NCI-H146 (cell line): ENCODE data around the gene ZNF337.
"Not testable (repeated sequence)": the region's sequence is repeated elsewhere in the genome, so short reads cannot be mapped to it uniquely, and the experiment has no call there.

Experiments used
- DNase-seq: peaks from one replicate; lab custom pipeline; 2025; lab: John Stamatoyannopoulos, UW

ZNF337 gene

GRCh38 chr20:25695532-25696370 lies 902 bp downstream of the ZNF337 start:
- DNase-seq: peak; percentile 40

- no peak for DNase-seq
Measured at GRCh38 chr20:25692499-25692898, 4.2 kb downstream of the ZNF337 start.

DNA sequence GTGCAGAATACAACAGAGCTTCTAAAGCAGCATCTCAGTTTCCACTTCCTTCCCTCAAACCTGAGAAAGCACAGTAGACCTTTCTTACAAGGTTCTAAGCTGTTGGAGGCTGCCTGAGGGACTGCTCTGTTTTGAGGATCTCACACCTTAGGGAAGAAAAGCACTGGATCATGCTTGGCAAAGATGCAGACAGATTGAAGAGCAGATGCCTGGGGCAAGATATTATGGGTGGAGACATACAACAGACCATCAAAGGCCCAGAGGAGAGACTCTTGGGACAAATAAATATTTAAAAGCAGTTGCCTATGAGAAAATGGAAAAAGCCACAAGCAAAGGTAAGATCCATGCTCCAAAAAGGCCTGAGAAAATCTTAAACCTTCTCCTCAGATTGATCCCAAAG lies 6.2 kb downstream of the ZNF337 start:
- no peak for DNase-seq

DNA sequence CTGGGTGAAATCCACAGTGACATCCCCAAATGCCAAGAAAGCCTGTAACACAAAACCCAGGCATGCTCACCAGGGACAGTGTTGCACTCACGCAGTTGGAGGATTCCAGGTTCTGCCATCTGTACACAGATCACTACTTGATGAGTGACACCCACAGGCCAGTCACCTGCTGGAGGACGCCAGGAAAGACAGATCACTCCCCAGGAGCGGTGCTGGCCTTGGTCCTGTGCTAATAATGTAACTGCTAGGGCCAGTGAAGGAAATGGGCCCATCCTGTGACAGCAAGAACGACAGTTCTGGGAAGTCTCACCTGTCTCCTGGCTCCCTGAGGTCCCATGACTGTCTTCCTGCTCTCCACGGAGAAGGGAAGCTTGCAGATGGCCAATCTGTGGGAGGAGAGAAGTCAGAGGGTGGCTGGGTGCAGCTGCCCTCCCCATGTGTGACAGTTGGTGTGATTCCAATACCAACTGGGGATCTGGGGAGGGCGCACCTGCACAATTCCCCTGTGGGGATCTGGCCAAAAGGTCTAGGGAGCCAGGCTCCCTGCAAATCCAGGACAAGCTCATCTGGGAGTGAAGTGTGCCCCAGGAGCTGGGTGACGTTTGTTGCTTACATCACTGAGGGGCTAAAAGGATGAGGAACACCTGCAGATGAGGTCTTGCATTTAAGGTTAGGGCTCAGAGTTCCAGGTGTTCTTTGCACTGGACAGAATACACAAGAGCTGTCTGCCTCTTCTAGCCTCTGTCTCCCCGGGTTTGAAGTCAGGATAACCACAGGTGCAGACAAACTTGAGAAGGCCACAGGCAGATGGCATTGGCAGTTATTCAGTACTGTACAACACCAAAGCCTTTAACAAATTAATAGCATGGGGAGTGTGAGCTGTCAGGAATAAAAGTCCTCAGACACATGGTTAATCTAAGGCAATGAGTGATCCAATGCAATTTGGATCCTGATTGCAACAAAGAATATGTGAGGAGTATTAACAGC lies 10.3 kb downstream of the ZNF337 start:
- DNase-seq: no peak

- DNase-seq: no peak
Measured at GRCh38 chr20:25685276-25686080, 11.2 kb downstream of the ZNF337 start.

DNA sequence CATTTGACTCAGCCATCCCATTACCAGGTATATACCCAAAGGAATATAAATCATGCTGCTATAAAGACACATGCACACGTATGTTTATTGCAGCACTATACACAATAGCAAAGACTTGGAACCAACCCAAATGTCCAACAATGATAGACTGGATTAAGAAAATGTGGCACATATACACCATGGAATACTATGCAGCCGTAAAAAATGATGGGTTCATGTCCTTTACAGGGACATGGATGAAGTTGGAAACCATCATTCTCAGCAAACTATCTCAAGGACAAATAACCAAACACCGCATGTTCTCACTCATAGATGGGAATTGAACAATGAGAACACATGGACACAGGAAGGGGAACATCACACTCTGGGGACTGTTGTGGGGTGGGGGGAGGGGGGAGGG lies 12.8 kb downstream of the ZNF337 start:
- DNase-seq: not testable (repeated sequence)

DNA sequence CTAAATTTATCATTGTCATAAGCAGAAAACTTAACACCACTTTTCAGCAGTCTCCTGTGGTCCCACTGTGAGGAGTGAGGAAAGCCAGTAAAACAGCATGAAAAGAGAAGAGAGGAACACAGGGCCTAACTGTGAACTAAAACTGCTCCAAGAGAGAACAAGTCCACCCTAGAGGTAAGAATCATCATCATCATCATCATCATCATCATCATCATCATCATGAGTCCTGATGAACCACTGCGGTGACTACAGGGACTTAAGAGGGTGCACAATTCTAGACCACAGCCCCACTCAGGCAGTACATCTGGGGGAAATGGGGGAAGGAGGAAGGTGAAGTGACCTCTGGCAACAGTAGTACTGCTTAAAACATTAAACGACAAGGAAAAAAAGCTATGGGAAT lies 13.6 kb downstream of the ZNF337 start:
- no peak for DNase-seq

DNA sequence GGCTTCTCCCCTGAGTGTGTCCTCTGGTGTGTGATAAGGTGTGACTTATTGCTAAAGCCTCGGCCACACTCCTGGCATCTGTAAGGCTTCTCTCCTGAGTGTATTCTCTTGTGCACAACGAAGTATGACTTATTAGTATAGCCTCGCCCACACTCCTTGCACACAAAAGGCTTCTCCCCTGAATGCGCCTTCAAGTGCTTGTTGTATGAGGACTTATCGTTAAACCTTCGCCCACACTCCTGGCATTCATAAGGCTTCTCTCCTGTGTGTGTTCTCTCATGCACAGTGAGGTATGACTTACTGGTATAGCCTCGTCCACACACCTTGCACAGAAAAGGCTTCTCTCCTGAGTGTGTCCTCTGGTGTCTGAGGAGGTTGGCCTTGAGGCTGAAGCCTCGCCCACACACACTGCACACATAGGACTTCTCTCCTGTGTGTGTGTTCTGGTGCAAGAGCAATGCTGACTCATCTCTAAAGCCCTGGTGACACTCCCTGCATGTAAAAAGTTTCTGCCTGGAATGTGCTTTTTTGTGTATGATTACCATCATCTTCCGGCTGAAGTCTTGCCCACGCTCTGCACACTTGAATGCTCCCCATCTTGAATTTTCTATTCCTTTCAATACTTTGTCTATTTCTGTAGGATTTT lies 20.4 kb downstream of the ZNF337 start:
- no peak for DNase-seq

- no peak for DNase-seq
Measured at GRCh38 chr20:25675161-25675560, 21.5 kb downstream of the ZNF337 start.

DNA sequence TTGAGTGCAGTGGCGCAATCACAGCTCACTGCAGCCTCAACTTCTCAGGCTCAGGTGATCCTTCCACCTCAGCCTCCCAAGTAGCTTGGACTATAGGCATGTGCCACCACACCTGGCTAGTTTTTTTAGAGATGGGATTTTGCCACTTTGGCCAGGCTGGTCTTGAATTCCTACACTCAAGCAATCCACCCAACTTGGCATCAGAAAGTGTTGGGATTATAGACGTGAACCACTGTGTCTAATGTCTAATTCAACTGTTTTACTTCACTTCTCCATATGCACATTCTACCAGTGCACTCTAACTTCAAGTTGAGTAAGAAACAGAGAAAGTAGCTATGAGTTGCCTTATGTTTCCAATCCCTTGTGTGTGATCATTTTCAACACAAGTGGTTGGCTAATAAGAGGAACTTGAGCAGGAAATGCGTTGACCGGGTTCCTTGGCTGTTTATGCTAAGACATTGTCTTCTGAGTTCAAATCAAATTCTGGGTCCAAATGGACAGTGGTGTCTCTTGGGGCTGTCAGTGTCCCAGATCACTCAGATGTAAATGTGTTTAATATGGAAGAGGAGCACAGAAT lies 23.9 kb downstream of the ZNF337 start:
- DNase-seq: no peak

GRCh38 chr20:25669826-25670422 lies 26.7 kb downstream of the ZNF337 start:
- no peak for DNase-seq

DNA sequence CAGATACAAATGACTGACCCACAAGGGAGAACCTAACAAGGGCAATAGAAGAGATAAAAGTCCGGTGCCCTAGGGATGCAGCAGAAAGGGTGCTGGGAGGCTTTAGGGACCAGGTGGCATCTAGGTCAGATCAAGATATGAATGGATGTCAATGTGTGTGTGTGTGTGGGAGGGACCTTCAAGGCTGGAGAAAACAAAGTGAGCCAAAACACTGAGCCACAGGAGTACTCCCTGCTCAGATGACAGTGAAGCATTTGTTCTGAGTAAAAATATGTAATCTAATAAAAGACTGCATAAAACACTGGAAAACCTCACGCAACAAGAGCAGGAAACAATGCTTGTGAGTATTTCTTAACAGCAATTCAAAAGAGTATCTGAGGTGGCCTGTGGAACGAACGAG lies 28.2 kb downstream of the ZNF337 start:
- DNase-seq: no peak

DNA sequence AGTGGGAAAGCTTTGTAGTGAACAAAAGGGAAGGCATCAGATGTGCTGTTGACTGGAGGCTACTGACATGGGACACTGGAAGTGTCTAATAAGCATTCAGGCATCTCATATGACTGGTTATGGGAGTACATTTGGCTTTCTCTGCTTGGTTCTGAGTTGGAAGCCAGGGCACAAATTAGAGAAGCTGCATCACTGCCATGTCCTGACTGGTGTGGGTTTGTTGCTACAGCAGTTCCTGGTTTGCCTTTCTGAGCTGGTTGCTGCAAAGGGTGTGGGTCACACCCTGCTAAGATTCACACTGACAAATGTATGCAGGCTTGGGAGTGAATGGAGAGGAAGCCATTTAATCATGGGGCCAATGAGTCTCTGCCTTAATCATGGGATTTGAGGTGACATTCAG lies 36.7 kb downstream of the ZNF337 start:
- no peak for DNase-seq

DNA sequence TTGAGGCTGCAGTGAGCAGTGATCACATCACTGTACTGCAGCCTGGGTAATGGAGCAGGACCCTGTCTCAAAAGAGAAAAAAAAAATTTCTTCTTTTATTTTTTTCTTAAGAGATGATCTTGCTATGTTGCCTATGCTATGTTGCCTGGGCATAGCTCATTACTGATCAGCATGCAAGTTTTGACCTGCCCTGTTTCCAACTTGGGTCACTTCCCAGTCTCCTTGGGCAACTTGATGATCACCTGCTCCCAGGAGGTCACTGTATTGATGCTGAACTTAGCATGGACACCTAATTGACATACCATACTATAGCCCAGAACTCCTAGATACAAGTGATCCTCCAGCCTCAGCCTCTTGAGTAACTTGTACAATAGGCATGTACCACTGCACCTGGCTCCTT lies 42.2 kb downstream of the ZNF337 start:
- DNase-seq: no peak

DNA sequence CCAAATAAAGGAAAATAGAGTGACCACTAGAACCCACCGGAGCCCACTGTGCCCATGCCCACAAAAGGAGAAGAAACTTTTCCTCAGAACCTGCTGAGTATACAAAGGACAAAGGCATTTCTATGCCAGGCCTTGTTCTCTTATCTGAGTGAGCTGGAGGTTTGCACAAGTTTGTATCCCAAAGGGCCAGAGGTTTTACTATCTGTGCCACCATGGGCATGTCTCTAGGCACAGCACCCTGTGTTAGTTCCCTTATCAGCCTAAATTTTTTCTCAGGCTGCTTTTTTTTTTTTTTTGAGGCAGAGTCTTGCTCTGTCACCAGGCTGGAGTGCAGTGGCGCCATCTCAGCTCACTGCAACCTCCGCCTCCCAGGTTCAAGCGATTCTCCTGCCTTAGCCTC lies 43.8 kb downstream of the ZNF337 start:
- not testable (repeated sequence) for DNase-seq

DNA sequence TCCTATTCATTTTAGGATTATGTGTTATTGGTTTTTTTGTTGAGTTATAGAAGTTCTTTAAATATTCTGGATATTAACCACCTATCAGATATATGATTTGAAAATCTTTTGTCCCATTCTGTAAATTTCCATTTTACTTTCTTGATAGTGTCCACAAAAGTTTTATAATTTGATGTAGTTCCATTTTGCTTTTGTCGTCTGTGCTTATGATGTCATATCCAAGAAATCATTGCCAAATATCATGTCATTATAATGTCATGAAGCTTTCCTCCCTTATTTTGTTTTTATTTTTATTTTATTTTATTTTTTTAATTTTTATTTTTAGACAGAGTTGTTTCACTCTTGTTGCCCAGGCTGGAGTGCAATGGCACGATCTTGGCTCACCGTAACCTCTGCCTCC lies 51.8 kb downstream of the ZNF337 start:
- no peak for DNase-seq

- DNase-seq: no peak
Measured at GRCh38 chr20:25643716-25644115, 52.9 kb downstream of the ZNF337 start.

GRCh38 chr20:25637247-25637646 lies 59.4 kb downstream of the ZNF337 start:
- no peak for DNase-seq

GRCh38 chr20:25632940-25633790 lies 63.5 kb downstream of the ZNF337 start:
- DNase-seq: no peak

DNA sequence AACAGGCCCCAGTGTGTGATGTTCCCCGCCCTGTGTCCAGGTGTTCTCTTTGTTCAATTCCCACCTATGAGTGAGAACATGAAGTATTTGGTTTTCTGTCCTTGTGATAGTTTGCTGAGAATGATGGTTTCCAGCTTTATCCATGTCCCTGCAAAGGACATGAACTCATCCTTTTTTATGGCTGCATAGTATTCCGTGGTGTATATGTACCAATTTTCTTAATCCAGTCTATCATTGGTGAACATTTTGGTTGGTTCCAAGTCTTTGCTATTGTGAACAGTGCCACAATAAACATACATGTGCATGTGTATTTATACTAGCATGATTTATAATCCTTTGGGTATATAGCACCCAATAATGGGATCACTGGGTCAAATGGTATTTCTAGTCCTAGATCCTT lies 66.0 kb downstream of the ZNF337 start:
- DNase-seq: not testable (repeated sequence)
